ENCODE results near the gene DCTN1. TPM values are rescaled to one million over a fixed set of nuclear protein-coding genes. Genes with fewer than 3 reads are reported as not detected.

Gene DCTN1
- polyA plus RNA-seq, 1 experiment: 147 TPM

DNA sequence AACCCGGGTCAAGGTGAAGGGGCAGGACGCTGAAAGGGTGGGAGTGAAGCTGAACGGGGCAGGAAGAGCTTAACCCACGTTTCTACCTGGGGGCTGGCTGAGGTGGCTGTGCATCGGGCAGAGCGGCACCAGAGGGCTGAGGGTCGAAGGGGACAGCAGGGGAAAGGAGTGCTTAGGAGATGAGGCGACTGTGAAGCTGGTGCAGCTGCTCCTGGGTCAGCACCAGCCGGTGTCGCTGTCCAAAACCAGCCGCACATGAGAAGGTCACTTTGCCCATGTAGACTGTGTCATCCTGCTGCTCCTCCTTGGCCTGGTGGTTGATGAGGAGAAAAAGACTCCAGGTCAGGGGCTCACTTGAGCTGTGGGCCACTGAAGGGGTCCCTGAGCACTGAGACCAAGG lies 18.8 kb downstream of the DCTN1 start:
- ChIA-PET POLR2A (no interaction called here), CTCF (interaction anchor here (0.8 to 1.1 kb wide), 2 partner anchors 26 kb away, joined by 3 read pairs; no protein-coding TSS in a partner anchor)
- no peaks in the 10 kb centered on the region for H3K27me3 ChIP-seq (ENCODE audit: control insufficient read depth, insufficient read depth, low read length)
- TF ChIP-seq, protein P1, sequence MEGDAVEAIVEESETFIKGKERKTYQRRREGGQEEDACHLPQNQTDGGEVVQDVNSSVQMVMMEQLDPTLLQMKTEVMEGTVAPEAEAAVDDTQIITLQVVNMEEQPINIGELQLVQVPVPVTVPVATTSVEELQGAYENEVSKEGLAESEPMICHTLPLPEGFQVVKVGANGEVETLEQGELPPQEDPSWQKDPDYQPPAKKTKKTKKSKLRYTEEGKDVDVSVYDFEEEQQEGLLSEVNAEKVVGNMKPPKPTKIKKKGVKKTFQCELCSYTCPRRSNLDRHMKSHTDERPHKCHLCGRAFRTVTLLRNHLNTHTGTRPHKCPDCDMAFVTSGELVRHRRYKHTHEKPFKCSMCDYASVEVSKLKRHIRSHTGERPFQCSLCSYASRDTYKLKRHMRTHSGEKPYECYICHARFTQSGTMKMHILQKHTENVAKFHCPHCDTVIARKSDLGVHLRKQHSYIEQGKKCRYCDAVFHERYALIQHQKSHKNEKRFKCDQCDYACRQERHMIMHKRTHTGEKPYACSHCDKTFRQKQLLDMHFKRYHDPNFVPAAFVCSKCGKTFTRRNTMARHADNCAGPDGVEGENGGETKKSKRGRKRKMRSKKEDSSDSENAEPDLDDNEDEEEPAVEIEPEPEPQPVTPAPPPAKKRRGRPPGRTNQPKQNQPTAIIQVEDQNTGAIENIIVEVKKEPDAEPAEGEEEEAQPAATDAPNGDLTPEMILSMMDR (IDR thresholded peaks at IDR 0.05; ENCODE audit: low read depth, low read length): no peak
- no peaks in the 10 kb centered on the region for H3K9me3 ChIP-seq (ENCODE audit: control insufficient read depth, insufficient read depth, low read length)
- no peak for DNase-seq (ENCODE audit: low read depth, low spot score)
- H3K27ac ChIP-seq (ENCODE audit: low read depth, low read length): no peak overlapping the region
- no peak overlapping the region for H3K4me3 ChIP-seq (ENCODE audit: low read depth, low read length)

DNA sequence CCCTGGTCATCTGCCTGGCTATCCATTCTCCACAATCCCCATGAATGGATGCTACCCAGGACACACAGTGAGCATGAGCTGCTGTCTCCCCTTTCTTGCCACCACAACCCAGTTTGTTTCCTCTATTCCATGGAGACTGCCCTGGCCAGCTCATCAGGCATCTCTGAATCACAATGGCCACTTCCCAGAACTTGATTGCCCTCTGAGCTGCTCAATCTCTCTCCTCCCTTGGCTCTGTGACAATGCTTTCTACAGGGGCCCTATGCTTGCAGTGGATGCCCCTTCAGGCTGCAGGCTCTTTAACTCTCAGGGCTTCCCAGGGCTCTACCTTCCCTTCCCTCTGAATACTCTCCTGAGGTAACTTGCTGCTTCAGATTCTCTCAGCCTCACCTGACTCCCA lies 22.5 kb downstream of the DCTN1 start:
- DNase-seq (ENCODE audit: low read depth, low spot score): no peak
- TF ChIP-seq, protein P1 (IDR thresholded peaks at IDR 0.05; ENCODE audit: low read depth, low read length): no peak
- Histone ChIP-seq H3K9me3 (ENCODE audit: control insufficient read depth, insufficient read depth, low read length) (no peaks in the 10 kb centered on the region), H3K27ac (ENCODE audit: low read depth, low read length) (no peak overlapping the region), H3K27me3 (ENCODE audit: control insufficient read depth, insufficient read depth, low read length) (no peaks in the 10 kb centered on the region), H3K4me3 (ENCODE audit: low read depth, low read length) (no peak overlapping the region)
- CTCF ChIA-PET: no interaction called here
- POLR2A ChIA-PET: interaction anchor here (0.5 kb wide), 1 partner anchor 21 kb away, joined by 3 read pairs; no protein-coding TSS in a partner anchor

DNA sequence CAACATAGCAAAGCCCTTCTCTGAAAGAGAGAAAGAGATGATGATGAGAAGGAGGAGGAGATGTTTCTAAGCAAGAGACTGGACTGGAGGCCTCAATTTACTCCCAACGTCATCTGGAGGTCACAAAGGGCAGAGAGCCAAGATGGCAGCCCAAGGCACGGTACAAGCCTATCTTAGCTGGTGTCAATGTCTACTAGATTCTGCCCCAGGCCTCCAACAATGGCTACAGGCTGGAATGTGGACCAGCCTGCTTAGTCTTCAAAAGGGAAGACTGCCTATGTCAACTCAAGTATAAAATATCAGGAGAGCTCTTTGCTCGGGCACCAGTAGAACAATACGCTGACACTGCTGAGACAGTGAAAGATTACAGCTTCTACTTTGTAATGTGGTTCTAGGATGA lies 30.2 kb downstream of the DCTN1 start:
- no peak overlapping the region for H3K4me3 ChIP-seq (ENCODE audit: low read depth, low read length)
- TF ChIP-seq, protein P1 (IDR thresholded peaks at IDR 0.05; ENCODE audit: low read depth, low read length): no peak
- H3K27me3 ChIP-seq (ENCODE audit: control insufficient read depth, insufficient read depth, low read length): peaks cover 6% of the 10 kb centered on the region
- no peak for DNase-seq (ENCODE audit: low read depth, low spot score)
- H3K27ac ChIP-seq (ENCODE audit: low read depth, low read length): no peak overlapping the region
- POLR2A ChIA-PET: no interaction called here
- no peaks in the 10 kb centered on the region for H3K9me3 ChIP-seq (ENCODE audit: control insufficient read depth, insufficient read depth, low read length)
- CTCF ChIA-PET: interaction anchor here (0.5 to 2.6 kb wide), 3 partner anchors 15 to 248 kb away, joined by 7 to 8 read pairs (median 7); no protein-coding TSS in a partner anchor

DNA sequence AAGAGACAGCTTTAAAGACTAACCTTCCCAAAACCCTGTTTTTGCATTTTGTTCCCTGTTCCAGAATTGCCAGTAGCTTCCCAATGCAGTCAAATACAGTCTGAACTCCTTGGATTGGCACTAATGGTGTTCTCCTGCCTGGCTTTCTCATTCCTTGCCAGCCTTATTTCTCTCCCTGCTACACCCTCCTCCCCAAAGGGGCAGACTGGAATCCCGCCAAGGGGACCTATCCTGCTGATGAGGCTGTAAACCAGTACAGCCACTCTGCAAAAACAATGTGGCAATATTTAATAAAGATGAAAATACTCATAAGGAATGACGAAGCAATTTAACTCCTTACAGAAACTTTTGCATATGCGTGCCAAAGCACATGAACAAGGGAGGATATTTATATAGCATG lies 32.4 kb downstream of the DCTN1 start:
- TF ChIP-seq, protein P1 (IDR thresholded peaks at IDR 0.05; ENCODE audit: low read depth, low read length): no peak
- POLR2A ChIA-PET: no interaction called here
- Histone ChIP-seq H3K4me3 (ENCODE audit: low read depth, low read length) (no peak overlapping the region), H3K27me3 (ENCODE audit: control insufficient read depth, insufficient read depth, low read length) (peaks cover 16% of the 10 kb centered on the region), H3K9me3 (ENCODE audit: control insufficient read depth, insufficient read depth, low read length) (no peaks in the 10 kb centered on the region), H3K27ac (ENCODE audit: low read depth, low read length) (no peak overlapping the region)
- DNase-seq (ENCODE audit: low read depth, low spot score): no peak
- CTCF ChIA-PET: no interaction called here

DNA sequence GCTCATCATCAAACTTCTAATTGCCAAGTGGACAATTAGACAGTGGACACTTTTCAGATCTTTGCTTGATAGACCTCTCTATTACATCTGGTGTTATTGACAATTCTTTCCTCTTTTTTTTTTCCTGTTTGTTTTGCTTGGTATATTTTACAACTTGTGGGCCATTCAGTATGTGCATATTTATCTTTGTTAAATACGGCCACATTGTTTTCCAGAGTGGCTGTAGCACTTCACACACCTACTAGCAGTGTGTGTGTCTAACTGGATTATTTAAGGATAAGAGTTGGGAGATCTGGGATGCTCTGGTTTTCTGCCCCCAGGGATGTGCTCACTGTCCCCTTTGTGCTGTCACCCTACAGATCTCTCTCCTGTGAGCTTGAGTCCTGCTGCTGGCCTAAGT lies 32.8 kb downstream of the DCTN1 start:
- ChIA-PET CTCF (no interaction called here), POLR2A (no interaction called here)
- TF ChIP-seq, protein P1 (IDR thresholded peaks at IDR 0.05; ENCODE audit: low read depth, low read length): no peak
- no peak for DNase-seq (ENCODE audit: low read depth, low spot score)
- Histone ChIP-seq H3K4me3 (ENCODE audit: low read depth, low read length) (no peak overlapping the region), H3K27me3 (ENCODE audit: control insufficient read depth, insufficient read depth, low read length) (peaks cover 19% of the 10 kb centered on the region), H3K9me3 (ENCODE audit: control insufficient read depth, insufficient read depth, low read length) (no peaks in the 10 kb centered on the region), H3K27ac (ENCODE audit: low read depth, low read length) (no peak overlapping the region)
